Left ventricle myocardium superior (tissue), 1 donor: Measurements from ENCODE around the gene MTX1. TPM values are rescaled to one million over a fixed set of nuclear protein-coding genes. Genes with fewer than 3 reads are reported as not detected.
A peak's percentile ranks its signal among the peaks of the same experiment; 100 is the strongest.
"Not testable (repeated sequence)": the region's sequence is repeated elsewhere in the genome, so short reads cannot be mapped to it uniquely, and the experiment has no call there.

Experiments used
- ATAC-seq: fragments of 200-7000 bp; cut with Tn5 transposase; one replicate; pipeline ENCODE4 v1.9.1; 2020; ENCODE audit warnings: mild to moderate bottlenecking, moderate library complexity
- DNase-seq: peaks from one replicate; pipeline ENCODE4 v3.0.0-alpha.2; 2020
- intact Hi-C: fragments of 100-400 bp; cut with micrococcal nuclease; formaldehyde crosslinking; loops from one replicate; pipeline ENCODE4 v1.11.0; 2022
- total RNA-seq: library from RNA; stranded (reverse); fragmentation: NEBNext Ultra II Directional; extraction: Animal tissue kit (Norgen Biotek cat#: 25700); gene quantifications from one replicate; pipeline ENCODE4 v1.2.1, GENCODE V29; 2021
- donor health status: DM: no; HTN: yes; CAD: no; lungs with severe emphysema.

MTX1 gene
- total RNA-seq, 1 donor from 2014 or later: 14.1 TPM

DNA sequence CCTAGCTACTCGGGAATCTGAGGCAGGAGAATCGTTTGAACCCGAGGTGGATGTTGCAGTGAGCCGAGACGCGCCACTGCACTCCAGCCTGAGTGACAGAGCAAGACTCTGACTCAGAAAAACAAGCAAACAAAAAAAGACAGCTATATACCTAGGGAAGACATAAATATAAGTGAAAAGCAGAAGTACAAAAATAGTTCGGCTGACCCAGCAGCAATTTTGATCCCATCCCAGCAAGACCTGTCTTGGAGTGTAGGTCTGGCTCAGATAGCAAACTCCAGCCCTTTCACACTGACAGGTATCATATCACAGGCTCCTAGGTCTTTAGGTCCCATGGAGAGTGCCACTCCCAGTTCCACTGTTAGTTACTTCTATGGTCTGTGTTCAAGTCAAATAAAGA is 14.6 kb downstream of the MTX1 start:
- ATAC-seq: no peak
- intact Hi-C loops: no loop called here

DNA sequence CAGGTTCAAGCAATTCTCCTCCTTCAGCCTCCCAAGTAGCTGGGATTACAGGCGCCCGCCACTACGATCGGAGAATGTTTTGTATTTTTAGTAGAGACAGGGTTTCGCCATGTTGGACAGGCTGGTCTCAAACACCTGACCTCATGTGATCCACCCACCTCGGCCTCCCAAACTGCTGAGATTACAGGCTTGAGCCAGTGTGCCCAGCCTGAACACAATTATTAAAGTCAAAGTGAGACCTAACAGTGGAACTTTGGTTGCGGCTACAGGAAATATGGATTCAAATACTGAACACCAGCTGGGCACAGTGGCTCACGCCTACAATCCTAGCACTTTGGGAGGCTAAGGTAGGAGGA is 16.9 kb downstream of the MTX1 start:
- DNase-seq, ATAC-seq, intact Hi-C loops: not testable (repeated sequence)

More for the DNA sequence above, 14.6 kb downstream of the MTX1 start:
- no peak for DNase-seq

DNA sequence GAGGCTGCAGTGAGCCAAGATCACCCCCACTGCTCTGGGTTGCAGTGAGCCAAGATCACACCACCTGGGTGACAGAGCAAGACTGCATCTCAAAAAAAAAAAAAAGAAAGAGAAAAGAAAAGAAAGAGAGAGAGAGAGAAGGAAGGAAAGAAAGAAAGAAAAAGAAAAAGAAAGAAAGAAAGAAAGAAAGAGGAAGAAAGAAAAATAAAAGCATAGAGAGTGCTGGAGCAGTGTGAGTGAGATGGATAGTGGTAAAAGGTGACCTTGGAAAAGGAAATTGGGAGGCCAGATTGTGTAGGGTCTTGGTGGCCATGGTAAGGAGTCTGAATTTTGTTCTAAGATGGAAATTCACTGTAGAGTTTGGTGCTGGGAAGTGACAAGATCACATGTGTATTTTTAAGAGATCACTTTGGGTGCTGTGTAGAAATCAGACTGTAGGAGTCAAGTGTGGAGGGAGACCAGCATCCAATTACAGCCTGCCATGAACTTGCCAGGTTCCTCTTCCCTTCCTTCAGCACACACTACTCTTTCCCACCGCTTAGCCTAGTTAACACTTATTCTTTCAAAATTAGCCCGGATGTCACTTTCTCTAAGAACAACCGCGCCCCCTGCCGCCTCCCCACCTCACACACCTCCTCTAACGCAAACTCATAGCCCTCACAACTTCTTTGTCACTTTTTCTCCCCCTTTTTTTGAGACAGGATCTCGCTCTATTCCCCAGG is 17.9 kb downstream of the MTX1 start:
- peak; percentile 61 for ATAC-seq
- DNase-seq: peak; percentile 81
- intact Hi-C loops: no loop called here

DNA sequence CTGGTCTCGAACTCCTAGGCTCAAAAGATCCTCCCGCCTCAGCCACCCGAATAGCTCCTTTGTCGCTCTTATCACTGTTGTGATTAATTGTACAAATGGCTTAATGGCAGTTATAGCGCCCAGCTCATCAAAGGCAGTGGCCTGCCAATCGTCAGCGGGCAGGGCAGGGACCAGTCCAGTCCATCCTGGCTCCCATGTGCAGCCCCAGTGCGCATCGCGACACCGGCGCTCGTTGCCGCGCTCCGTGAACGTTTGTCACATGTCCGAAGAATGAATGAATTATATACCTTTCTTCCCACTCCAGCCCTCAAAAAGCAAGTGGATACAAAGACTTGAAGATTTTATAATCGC is 18.4 kb downstream of the MTX1 start:
- intact Hi-C loops: no loop called here

DNA sequence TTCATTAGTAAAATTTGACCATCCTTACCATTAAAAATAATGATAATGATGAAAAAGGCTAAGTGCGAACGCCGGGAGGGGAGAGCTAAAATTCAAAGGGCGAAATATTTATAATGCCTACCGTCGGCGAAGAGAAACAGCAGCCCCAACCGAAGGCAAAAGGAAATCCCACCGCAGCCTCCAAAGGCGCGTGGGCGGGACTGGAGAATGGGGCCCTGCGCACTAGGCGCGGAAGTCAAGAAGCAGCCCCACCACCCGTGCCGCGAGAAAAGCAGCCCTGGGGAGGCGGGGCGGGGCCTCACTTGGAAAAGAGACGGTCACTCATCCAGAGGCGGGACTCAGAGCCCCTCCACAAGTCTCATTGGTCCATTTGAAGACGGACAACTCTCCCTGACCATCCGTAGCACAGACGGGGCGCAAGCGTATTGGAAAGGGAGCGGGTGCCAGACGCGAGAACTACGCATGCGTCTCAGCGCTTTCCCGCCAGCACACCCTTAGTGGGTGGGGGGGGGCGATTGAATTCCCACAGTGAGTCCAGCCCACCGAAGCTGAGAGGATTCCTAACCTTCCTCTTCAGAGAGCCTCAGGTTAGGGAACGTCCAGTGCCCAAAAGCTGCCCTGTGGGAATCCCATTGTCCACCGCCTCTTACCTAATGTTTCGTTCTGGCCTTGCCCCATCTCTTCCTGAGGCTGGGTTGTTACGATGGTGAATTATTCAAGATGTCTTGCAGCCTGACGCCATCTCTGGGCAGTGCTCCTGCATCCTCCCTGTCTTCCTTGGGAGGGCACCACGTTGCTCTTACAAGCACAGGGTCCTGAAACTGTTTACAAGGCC is 19.0 kb downstream of the MTX1 start:
- ATAC-seq (peak; percentile 99), DNase-seq (peak; percentile 98)
- intact Hi-C loops: no loop called here

More for the DNA sequence above, 18.4 kb downstream of the MTX1 start:
- peak; percentile 54 for ATAC-seq
- peak; percentile 66 for DNase-seq

DNA sequence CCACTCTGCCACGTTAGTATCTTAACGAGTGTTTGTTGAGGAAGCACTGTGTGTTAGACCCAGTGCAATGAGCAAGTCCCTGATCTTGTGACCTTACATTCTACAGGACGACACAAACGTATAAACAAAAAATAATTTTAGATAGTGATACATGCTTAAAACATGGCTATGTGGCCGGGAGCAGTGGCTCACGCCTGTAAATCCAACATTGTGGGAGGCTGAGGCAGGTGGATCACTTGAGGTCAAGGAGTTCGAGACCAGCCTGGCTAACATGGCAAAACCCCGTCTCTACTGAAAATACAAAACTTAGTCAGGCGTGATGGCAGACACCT is 19.6 kb downstream of the MTX1 start:
- DNase-seq: no peak
- intact Hi-C loops: no loop called here
- ATAC-seq: no peak

DNA sequence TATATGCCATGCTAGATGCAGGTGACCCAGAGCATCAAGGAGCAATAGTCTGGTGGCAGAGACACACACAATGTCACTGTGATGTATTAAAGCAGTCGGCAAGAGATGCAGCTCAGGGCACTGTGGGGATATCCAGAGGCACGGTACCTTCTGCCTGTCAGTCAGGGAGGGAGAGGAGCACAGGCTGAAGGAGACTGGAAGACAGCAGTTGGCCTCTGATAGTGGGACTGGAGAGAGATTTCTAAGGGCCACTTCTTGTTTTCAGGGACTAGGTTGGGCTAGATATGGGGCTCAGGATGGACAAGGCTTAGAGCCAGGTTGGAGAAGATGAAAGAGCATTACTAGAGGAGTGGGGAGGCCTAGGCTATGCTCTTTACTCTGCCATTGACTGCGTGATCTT is 22.8 kb downstream of the MTX1 start:
- DNase-seq, ATAC-seq, intact Hi-C loops: not testable (repeated sequence)

DNA sequence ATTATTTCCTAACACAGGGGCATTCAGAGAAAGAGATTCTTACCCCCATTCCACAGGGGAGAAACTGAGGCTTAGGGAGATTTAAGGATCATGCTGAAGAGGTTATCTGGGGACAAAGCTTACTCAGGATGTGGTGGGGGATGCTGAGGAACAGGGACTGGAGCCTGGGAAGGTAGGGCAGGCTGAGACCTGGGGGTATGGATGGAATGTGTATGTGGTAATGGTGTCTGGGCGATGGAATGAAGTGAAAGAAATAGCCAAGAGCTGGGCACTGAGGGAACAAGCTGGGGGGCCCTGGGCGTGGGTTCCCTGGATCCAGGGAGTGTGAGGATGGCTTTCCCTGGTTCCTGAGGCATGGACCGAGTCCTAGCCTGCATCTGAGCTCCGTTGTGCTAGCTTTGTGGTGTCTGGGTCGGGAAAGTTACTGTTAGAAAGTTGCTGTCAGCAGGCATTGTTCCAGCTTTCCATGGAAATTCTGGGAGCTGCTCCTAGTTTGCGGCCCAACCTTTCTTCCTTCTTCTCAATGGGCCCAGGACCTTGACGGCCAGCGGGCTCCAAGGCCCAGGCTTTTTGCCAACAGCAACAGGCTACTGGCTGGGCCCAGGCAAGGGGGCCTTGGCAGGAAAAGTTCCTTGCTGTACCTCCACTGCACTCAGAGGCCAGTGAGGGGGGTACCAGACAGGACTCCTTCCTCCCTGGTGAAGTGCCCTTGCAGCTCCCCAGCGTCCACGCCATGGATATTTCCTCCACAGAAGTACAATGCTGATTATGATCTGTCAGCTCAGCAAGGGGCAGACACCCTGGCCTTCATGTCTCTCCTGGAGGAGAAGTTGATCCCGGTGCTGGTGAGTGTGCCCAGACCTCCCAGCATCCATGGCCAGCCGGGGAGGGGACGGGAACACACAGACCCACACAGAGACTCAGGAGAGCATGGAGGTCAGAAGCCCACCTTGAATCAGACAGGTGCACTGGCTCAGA is 23.8 kb downstream of the MTX1 start:
- not testable (repeated sequence) for ATAC-seq, DNase-seq

DNA sequence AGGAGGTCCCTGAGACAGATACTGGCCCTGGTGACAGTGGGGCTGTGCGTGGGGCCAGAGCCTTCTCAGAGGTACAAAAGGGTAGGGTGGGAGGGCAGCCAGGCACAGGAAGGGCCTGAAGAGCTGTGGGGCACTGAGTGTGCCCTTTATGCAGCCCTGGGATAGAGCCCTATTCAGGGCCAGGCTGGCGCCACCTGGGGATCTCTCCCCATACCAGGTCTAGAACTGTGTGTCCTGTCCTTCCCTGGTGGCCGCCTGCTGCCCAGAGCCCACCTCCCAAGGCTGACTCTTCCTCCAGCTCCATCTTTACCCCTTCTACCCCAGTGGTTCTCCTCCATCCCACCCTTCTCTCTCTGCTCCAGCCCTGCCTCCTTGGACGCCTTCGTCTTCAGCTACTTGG is 25.0 kb downstream of the MTX1 start:
- intact Hi-C loops, ATAC-seq, DNase-seq: not testable (repeated sequence)

More for the DNA sequence above, 23.8 kb downstream of the MTX1 start:
- intact Hi-C loops: not testable (repeated sequence)

DNA sequence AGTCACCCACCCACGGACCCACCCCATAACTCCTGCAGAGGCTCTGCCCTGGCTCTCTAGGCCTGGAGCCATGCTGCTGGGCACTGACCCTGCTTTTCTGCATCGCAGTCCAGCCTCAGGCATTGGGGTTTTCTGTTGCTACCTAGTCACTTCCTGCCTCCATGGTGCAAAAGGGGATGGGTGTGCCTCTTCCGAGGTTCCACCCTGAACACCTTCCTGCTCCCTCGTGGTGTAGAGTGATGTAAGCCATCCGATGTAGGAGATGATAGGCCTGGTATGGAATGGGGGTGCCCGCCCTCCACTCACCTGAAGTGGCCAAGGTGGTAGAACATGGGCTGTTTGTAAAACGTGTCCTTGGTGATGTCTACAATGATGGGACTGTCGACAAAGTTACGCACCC is 26.9 kb downstream of the MTX1 start:
- DNase-seq, intact Hi-C loops, ATAC-seq: not testable (repeated sequence)

DNA sequence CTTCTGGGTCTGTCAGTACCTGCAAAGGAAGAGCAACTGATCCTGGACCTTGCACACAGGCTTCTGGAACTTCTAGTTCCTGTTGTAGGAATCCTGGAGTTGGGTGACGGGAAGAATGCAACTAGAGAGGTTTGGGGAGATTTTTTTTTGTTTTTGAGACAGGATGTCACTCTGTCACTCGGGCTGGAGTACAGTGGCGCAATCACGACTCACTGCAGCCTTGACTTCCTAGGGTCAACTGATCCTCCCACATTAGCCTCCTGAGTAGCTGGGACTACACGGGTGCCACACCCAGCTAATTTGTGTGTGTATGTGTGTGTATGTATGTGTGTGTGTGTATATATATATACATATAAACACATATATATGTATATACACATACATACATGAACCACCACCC is 28.0 kb downstream of the MTX1 start:
- intact Hi-C loops: no loop called here
- ATAC-seq: no peak
- no peak for DNase-seq

DNA sequence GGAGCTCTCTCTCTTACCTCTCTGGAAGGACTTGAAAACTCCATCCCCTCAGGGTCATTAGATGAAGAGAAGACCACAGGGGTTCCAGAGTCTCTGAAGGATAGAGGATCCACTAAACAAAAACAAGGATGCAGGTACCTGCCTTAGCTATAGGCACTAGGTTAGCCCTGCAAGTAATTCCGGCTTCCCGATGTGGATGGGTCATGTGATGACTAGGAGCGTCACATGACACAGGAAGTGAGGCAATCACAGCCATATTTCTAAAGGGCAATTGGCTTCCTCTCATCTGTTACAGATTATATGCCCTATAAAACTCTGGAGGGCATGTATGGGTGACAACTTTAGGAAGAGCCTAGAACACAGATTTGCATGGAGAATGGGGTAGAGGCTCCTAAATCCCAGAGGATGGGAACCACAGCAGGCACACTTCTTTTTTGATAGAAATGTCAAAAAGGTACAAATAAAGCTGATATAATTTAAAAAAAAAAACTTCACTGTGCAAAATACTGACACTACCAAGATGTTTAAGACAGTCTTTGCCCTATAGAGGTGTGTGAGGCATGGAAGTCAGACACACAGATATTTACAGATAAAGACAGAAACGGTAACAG is 32.7 kb downstream of the MTX1 start:
- ATAC-seq: peak; percentile 33
- intact Hi-C loops: no loop called here

DNA sequence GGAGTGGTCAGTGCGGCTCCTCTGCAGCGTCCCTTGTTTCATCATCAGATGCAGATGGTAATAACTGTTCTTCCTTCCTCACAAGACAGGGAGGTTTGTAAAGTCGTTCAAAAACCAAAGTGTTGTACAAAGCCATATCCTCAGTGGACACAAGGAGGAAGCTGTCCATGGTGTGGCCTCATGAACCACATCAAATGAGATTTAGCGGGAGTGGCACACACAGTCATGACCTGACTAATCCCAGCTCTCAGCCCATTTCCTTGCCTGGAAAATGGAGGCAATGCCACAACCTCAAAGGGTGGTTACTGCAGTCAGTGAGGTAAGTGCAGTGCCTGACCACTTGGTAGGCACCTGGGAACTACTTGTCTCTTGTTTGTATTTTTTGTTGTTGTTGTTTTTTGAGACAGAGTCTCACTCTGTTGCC is 33.4 kb downstream of the MTX1 start:
- ATAC-seq: no peak
- DNase-seq: no peak
- intact Hi-C loops: no loop called here

More for the DNA sequence above, 32.7 kb downstream of the MTX1 start:
- no peak for DNase-seq

DNA sequence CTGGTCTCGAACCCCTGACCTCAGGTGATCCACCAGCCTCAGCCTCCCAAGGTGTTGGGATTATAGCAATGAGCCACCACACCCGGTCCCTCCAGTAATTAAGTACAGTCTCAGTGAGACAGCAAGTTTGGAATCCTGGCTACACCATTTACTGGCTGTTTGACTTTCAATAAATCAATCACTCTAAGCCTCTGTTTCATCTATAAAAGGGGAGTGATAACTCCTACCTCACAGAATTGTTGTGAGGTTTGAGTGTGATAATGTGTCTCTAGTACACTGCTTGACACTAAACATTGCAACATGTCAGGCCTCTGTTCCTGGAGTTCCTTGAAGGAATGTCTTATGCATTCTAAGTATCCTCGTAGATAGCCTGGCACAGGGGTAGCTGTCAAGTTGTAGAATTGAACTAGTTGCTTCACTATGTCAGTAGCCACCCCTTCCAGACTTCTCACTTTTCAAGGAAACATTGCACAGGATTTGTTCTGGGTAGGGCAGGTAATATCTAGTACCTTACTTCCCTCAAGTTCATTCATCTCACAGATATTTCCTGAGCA is 34.4 kb downstream of the MTX1 start:
- no peak for ATAC-seq
- intact Hi-C loops: no loop called here

DNA sequence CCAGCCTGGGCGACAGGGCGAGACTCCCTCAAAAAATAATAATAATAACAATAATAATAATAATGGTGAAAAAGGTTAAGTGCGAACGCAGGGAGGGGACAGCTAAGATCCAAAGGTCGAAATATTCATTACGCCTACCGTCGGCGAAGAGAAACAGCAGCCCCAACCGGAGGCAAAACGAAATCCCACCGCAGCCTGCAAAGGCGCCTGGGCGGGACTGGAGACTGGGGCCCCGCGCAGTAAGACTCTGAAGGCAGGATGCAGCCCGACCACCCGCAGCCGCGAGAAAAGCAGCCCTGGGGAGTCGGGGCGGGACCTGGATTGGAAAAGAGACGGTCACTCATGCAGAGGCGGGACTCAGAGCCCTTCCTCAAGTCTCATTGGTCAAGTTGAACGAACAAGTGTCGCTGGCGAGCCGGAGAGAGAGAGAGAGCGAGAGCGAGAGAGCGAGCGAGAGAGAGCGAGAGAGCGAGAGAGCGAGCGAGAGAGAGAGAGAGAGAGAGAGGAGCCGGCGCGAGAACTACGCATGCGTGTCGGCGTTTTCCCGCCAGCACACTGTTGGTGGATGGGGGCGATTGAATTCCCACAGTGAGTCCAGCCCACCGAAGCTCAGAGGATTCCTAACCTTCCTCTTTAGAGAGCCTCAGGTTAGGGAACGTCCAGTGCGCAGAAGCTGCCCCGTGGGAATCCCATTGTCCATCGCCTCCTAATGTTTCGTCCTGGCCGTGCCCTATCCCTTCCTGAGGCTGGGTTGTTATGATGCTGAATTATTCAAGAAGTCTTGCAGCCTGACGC is 36.1 kb downstream of the MTX1 start:
- ATAC-seq (peak; percentile 94), DNase-seq (peak; percentile 96)
- intact Hi-C loops: no loop called here

More for the DNA sequence above, 34.4 kb downstream of the MTX1 start:
- no peak for DNase-seq

DNA sequence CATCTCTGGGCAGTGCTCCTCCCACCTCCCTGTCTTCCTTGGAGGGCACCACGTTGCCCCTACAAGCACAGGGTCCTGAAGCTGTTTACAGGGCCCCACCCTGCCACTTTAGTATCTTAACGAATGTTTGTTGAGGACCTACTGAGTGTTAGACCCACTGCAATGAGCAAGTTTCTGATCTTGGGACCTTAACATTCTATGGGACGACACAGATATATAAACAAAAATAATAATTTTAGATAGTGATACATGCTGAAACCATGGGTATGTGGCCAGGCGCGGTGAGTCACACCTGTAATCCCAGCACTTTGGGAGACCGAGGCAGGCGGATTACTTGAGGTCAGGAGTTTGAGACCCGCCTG is 36.6 kb downstream of the MTX1 start:
- DNase-seq: no peak

DNA sequence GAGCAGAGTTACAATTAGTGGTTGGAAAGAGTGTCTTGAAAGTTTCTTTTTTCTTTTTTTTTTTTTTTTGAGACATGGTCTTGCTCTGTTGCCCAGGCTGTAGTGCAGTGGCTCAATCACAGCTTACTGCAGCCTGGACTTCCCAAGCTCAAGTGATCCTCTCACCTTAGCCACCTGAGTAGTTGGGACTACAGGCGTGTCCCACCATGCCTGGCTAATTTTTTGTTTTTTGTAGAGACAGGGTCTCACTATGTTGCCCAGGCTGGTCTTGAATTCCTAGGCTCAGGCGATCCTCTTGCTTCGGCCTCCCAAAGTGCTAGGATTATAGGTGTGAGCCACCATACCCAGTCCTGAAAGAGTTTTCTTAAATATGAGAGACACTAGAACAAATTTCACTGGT is 38.3 kb downstream of the MTX1 start:
- DNase-seq, intact Hi-C loops, ATAC-seq: not testable (repeated sequence)

More for the DNA sequence above, 36.6 kb downstream of the MTX1 start:
- no peak for ATAC-seq
- intact Hi-C loops: no loop called here
